ENCODE data around the gene DAW1. TPM values are rescaled to one million over a fixed set of nuclear protein-coding genes. Genes with fewer than 3 reads are reported as not detected.

The DAW1 gene
- total and polyA plus RNA-seq, 4 donors, result not detected

- no peak for TF ChIP-seq HNF4A (conservative IDR thresholded peaks at IDR 0.05)
- TF ChIP-seq FOXA1 (IDR thresholded peaks at IDR 0.05), result no peak
- TF ChIP-seq, protein P1, sequence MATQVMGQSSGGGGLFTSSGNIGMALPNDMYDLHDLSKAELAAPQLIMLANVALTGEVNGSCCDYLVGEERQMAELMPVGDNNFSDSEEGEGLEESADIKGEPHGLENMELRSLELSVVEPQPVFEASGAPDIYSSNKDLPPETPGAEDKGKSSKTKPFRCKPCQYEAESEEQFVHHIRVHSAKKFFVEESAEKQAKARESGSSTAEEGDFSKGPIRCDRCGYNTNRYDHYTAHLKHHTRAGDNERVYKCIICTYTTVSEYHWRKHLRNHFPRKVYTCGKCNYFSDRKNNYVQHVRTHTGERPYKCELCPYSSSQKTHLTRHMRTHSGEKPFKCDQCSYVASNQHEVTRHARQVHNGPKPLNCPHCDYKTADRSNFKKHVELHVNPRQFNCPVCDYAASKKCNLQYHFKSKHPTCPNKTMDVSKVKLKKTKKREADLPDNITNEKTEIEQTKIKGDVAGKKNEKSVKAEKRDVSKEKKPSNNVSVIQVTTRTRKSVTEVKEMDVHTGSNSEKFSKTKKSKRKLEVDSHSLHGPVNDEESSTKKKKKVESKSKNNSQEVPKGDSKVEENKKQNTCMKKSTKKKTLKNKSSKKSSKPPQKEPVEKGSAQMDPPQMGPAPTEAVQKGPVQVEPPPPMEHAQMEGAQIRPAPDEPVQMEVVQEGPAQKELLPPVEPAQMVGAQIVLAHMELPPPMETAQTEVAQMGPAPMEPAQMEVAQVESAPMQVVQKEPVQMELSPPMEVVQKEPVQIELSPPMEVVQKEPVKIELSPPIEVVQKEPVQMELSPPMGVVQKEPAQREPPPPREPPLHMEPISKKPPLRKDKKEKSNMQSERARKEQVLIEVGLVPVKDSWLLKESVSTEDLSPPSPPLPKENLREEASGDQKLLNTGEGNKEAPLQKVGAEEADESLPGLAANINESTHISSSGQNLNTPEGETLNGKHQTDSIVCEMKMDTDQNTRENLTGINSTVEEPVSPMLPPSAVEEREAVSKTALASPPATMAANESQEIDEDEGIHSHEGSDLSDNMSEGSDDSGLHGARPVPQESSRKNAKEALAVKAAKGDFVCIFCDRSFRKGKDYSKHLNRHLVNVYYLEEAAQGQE (IDR thresholded peaks at IDR 0.05), result no peak
- TF ChIP-seq FOXA2 (IDR thresholded peaks at IDR 0.05), result no peak
- no peak for TF ChIP-seq NR2F2 (IDR thresholded peaks at IDR 0.05)
- TF ChIP-seq SP1 (IDR thresholded peaks at IDR 0.05), result no peak
- TF ChIP-seq ATF3 (IDR thresholded peaks at IDR 0.05), result no peak
- TF ChIP-seq TAF1 (conservative IDR thresholded peaks at IDR 0.05), result no peak
- no peak for TF ChIP-seq EGR1 (IDR thresholded peaks at IDR 0.05; ENCODE audit: low read depth in 2 of 2)
- TF ChIP-seq RAD21 (IDR thresholded peaks at IDR 0.05), result no peak
- no peak for TF ChIP-seq JUND (IDR thresholded peaks at IDR 0.05)
- no peak for TF ChIP-seq ZBTB33 (IDR thresholded peaks at IDR 0.05)
- no peak for TF ChIP-seq HNF4G (IDR thresholded peaks at IDR 0.05)
- TF ChIP-seq, protein P2, sequence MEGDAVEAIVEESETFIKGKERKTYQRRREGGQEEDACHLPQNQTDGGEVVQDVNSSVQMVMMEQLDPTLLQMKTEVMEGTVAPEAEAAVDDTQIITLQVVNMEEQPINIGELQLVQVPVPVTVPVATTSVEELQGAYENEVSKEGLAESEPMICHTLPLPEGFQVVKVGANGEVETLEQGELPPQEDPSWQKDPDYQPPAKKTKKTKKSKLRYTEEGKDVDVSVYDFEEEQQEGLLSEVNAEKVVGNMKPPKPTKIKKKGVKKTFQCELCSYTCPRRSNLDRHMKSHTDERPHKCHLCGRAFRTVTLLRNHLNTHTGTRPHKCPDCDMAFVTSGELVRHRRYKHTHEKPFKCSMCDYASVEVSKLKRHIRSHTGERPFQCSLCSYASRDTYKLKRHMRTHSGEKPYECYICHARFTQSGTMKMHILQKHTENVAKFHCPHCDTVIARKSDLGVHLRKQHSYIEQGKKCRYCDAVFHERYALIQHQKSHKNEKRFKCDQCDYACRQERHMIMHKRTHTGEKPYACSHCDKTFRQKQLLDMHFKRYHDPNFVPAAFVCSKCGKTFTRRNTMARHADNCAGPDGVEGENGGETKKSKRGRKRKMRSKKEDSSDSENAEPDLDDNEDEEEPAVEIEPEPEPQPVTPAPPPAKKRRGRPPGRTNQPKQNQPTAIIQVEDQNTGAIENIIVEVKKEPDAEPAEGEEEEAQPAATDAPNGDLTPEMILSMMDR (IDR thresholded peaks at IDR 0.05; ENCODE audit: low read depth, low read length, missing input control), result no peak
- WGBS, result 74% methylated on average over 10 of the region's 10 CpGs
- Histone ChIP-seq H3K4me3 (ENCODE audit: low read depth in 1 of 3, low read length in 3 of 3) (no peak overlapping the region), H3K9me3 (ENCODE audit: control insufficient read depth in 4 of 4, low read length in 3 of 4) (no peaks in the 10 kb centered on the region), H3K36me3 (ENCODE audit: control insufficient read depth in 4 of 4, insufficient read depth in 3 of 4, low read depth in 1 of 4, low read length in 3 of 4) (no peaks in the 10 kb centered on the region), H3K27ac (ENCODE audit: low read depth in 1 of 2, low read length in 2 of 2) (no peak overlapping the region), H3K27me3 (ENCODE audit: control insufficient read depth in 4 of 4, insufficient read depth in 4 of 4, low read length in 3 of 4) (no peaks in the 10 kb centered on the region), H3K9ac (ENCODE audit: low read depth in 1 of 2, low read length in 2 of 2) (no peak overlapping the region), H3K4me1 (ENCODE audit: control insufficient read depth in 4 of 4, insufficient read depth in 4 of 4, low read length in 3 of 4) (no peaks in the 10 kb centered on the region)
- no peak for DNase-seq (ENCODE audit: low spot score)
Observed at GRCh38 chr2:227826019-227826521, 45.4 kb upstream of the DAW1 start.

GRCh38 chr2:227826563-227826962 lies 44.9 kb upstream of the DAW1 start:
- no peak for TF ChIP-seq FOXA1 (IDR thresholded peaks at IDR 0.05)
- TF ChIP-seq RXRA (IDR thresholded peaks at IDR 0.05), result no peak
- no peak for TF ChIP-seq GABPA (IDR thresholded peaks at IDR 0.05 in 1 of 2, conservative IDR thresholded peaks at IDR 0.05 in 1 of 2)
- no peak for TF ChIP-seq YY1 (IDR thresholded peaks at IDR 0.05)
- no peak for TF ChIP-seq ATF3 (IDR thresholded peaks at IDR 0.05)
- TF ChIP-seq HNF4A (conservative IDR thresholded peaks at IDR 0.05), result no peak
- TF ChIP-seq, protein P2 (IDR thresholded peaks at IDR 0.05; ENCODE audit: low read depth, low read length, missing input control), result no peak
- TF ChIP-seq JUND (IDR thresholded peaks at IDR 0.05), result no peak
- no peak for TF ChIP-seq RAD21 (IDR thresholded peaks at IDR 0.05)
- no peaks in the 10 kb centered on the region for H3K4me1 ChIP-seq (ENCODE audit: control insufficient read depth in 4 of 4, insufficient read depth in 4 of 4, low read length in 3 of 4)
- H3K27ac ChIP-seq (ENCODE audit: low read depth in 1 of 2, low read length in 2 of 2), result no peak overlapping the region
- 27% methylated on average over 2 of the region's 2 CpGs for WGBS
- no peaks in the 10 kb centered on the region for H3K36me3 ChIP-seq (ENCODE audit: control insufficient read depth in 4 of 4, insufficient read depth in 3 of 4, low read depth in 1 of 4, low read length in 3 of 4)
- H3K9me3 ChIP-seq (ENCODE audit: control insufficient read depth in 4 of 4, low read length in 3 of 4), result no peaks in the 10 kb centered on the region
- H3K27me3 ChIP-seq (ENCODE audit: control insufficient read depth in 4 of 4, insufficient read depth in 4 of 4, low read length in 3 of 4), result no peaks in the 10 kb centered on the region
- H3K4me3 ChIP-seq (ENCODE audit: low read depth in 1 of 3, low read length in 3 of 3), result no peak overlapping the region
- no peak for DNase-seq (ENCODE audit: low spot score)
- no peak overlapping the region for H3K9ac ChIP-seq (ENCODE audit: low read depth in 1 of 2, low read length in 2 of 2)
